Astrocyte of the spinal cord (primary cell): Measurements from ENCODE around the gene IQGAP2.
"Not testable (repeated sequence)": the region's sequence is repeated elsewhere in the genome, so short reads cannot be mapped to it uniquely, and the experiment has no call there.

Experiments used
- DNase-seq: peaks from one replicate; pipeline ENCODE4 v3.0.0; 2011; ENCODE audit warnings: low read depth, low spot score
- H3K4me3 ChIP-seq: 2 replicates; pipeline ENCODE4 v1.5.1; 2011; ENCODE audit warnings: low read depth, mild to moderate bottlenecking, low read length, moderate library complexity
- CTCF ChIP-seq: IDR thresholded peaks from 2 replicates; pipeline ENCODE4 v1.5.1; 2012; ENCODE audit warnings: low read depth, mild to moderate bottlenecking, low read length, inconsistent platforms
- in situ Hi-C: cut with HindIII; loops from 2 replicates; pipeline ENCODE4 v1.10.0; 2017; ENCODE audit warnings: low sequenced_read_pairs

IQGAP2 gene

GRCh38 chr5:76673125-76673524, 270.0 kb downstream of the IQGAP2 start:
- DNase-seq, result no peak
- TF ChIP-seq CTCF, result no peak
- in situ Hi-C loops, result no loop called here
- H3K4me3 ChIP-seq, result no peak overlapping the region

GRCh38 chr5:76674330-76675066, 271.4 kb downstream of the IQGAP2 start:
- H3K4me3 ChIP-seq, result no peak overlapping the region
- in situ Hi-C loops, result no loop called here
- TF ChIP-seq CTCF, result no peak
- DNase-seq, result no peak

DNA sequence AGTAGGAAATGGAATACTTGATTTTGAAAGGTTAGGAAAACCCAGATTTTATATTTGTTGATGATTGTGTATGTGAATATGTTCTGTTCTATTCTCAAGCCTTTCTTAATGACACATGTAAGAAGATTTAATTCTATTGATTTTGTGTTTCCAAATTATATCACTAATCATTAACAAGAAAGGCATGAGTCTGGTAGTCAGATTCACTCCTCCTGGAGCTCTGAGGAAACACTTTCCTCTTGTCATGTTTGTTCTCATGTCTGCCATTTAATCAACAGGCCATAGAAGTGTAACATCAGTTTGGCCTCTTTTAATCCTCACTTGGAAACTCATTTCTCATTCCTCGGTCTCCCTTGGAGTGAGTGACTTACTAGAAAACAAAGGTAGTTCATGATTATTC, 272.3 kb downstream of the IQGAP2 start:
- in situ Hi-C loops, result no loop called here
- no peak for TF ChIP-seq CTCF
- no peak for DNase-seq
- H3K4me3 ChIP-seq, result no peak overlapping the region

DNA sequence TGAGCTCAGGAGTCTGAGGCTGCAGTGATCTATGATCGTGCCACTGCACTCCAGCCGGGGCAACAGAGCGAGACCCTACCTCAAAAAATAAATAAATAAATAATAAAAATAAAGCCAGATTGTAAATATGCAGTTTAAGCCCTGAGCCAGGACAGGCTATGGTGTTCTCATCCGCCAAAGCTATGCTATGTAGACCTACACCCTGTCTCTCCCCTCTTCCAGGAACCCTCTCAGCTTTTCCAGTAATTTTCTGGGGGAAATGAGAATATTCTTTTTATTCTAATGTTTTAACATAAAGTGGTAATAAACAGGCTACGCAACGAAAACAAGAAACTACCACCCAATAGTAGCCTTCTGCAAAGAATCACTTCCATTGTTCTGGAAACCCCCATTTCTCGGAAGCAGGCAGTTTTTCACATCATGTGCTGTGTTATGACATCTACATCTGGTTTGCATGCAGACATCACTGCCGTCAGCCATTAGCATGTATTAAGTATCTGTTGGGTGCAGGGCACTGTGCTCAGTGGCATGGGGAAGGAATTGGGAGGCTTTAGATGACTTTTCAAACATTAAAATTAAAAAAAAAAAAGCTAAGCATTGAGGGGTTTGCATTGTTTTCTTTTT, 274.9 kb downstream of the IQGAP2 start:
- TF ChIP-seq CTCF, result no peak
- in situ Hi-C loops, result no loop called here
- H3K4me3 ChIP-seq, result no peak overlapping the region
- DNase-seq, result no peak

- H3K4me3 ChIP-seq, result no peak overlapping the region
- TF ChIP-seq CTCF, result no peak
- in situ Hi-C loops, result no loop called here
- DNase-seq, result no peak
Observed at GRCh38 chr5:76679231-76679630, 276.1 kb downstream of the IQGAP2 start.

DNA sequence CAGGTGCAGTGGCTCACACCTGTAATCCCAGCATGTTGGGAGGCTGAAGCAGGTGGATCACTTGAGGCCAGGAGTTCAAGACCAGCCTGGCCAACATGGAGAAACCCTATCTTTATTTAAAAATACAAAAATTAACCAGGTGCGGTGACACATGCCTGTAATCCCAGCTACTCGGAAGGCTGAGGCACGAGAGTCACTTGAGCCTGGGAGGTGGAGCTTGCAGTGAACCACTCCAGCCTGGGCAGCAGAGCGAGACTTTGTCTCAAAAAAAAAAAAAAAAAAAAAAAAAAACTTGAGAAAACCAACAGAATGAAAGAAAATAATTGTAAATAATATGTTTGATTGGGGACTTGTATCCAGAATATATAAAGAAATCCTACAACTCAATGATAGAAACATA, 277.7 kb downstream of the IQGAP2 start:
- in situ Hi-C loops, DNase-seq, H3K4me3 ChIP-seq: not testable (repeated sequence)

DNA sequence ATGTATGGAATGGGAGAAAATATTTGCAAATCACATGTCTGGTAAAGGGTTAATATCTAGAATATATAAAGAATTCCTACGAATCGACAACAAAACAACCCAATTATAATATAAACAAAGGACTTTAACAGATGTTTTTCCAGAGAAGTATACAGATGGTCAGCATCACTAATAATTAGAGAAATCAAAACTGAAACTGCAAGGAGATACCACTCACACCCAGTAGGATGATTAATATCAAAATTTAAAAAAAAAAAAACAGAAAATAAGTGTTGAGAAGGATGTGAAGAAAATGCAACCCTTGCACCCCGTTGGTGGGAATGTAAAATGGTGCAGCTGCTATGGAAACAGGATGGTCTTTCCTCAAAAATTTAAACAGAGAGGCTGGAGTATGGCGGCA, 278.2 kb downstream of the IQGAP2 start:
- no peak for TF ChIP-seq CTCF
- in situ Hi-C loops, result no loop called here
- DNase-seq, result no peak
- H3K4me3 ChIP-seq, result no peak overlapping the region
